BLaER1 (cell line): ENCODE data around the gene SMIM10L2A.

ENCODE experiments used
- H3K27ac ChIP-seq: shearing (Covaris generic); formaldehyde crosslinking; 2 replicates; pipeline ENCODE4 v1.8.1; 2022
- H3K27me3 ChIP-seq: shearing (Covaris generic); formaldehyde crosslinking; 2 replicates; pipeline ENCODE4 v1.8.1; 2022
- H3K36me3 ChIP-seq: shearing (Covaris generic); formaldehyde crosslinking; 2 replicates; pipeline ENCODE4 v1.8.1; 2022
- H3K4me1 ChIP-seq: shearing (Covaris generic); formaldehyde crosslinking; 2 replicates; pipeline ENCODE4 v1.8.1; 2022
- H3K4me2 ChIP-seq: shearing (Covaris generic); formaldehyde crosslinking; 2 replicates; pipeline ENCODE4 v1.8.1; 2022
- H3K4me3 ChIP-seq: shearing (Covaris generic); formaldehyde crosslinking; 2 replicates; pipeline ENCODE4 v1.8.1; 2022
- H3K9ac ChIP-seq: shearing (Covaris generic); formaldehyde crosslinking; 2 replicates; pipeline ENCODE4 v1.8.1; 2022
- H3K9me3 ChIP-seq: shearing (Covaris generic); formaldehyde crosslinking; 2 replicates; pipeline ENCODE4 v1.8.1; 2022
- H4K20me1 ChIP-seq: shearing (Covaris generic); formaldehyde crosslinking; 2 replicates; pipeline ENCODE4 v1.8.1; 2022
- Cebpa-rat ChIP-seq: shearing (Covaris generic); IDR thresholded peaks from 2 replicates; pipeline ENCODE4 v1.8.1; 2022

SMIM10L2A gene

GRCh38 chrX:135433531-135434257 lies 11.9 kb downstream of the SMIM10L2A start:
- H3K36me3 ChIP-seq, result no peaks in the 10 kb centered on the region
- no peak for TF ChIP-seq Cebpa-rat
- peaks cover 67% of the 10 kb centered on the region for H3K27me3 ChIP-seq

GRCh38 chrX:135434258-135435138 lies 12.8 kb downstream of the SMIM10L2A start:
- no peak overlapping the region for H3K4me3 ChIP-seq
- no peaks in the 10 kb centered on the region; the same call in 1 of the 2 replicates for H4K20me1 ChIP-seq
- H3K4me1 ChIP-seq, result no peaks in the 10 kb centered on the region
- H3K9me3 ChIP-seq, result peaks cover 59% of the 10 kb centered on the region
- H3K4me2 ChIP-seq, result no peak overlapping the region
- H3K9ac ChIP-seq, result no peak overlapping the region
- no peak for TF ChIP-seq Cebpa-rat
- no peaks in the 10 kb centered on the region for H3K36me3 ChIP-seq
- peaks cover 61% of the 10 kb centered on the region for H3K27me3 ChIP-seq
- no peak overlapping the region for H3K27ac ChIP-seq

More at GRCh38 chrX:135433531-135434257, 11.9 kb downstream of the SMIM10L2A start:
- no peak overlapping the region for H3K9ac ChIP-seq
- no peaks in the 10 kb centered on the region for H3K4me1 ChIP-seq
- no peak overlapping the region for H3K27ac ChIP-seq
- H3K9me3 ChIP-seq, result peaks cover 59% of the 10 kb centered on the region
- no peak overlapping the region for H3K4me3 ChIP-seq
- H3K4me2 ChIP-seq, result no peak overlapping the region
- no peaks in the 10 kb centered on the region; the same call in 1 of the 2 replicates for H4K20me1 ChIP-seq

- Histone ChIP-seq H3K4me3 (no peak overlapping the region), H3K9ac (no peak overlapping the region), H3K36me3 (no peaks in the 10 kb centered on the region)
Measured at GRCh38 chrX:135435139-135435922, 13.6 kb downstream of the SMIM10L2A start.

GRCh38 chrX:135435933-135436332 lies 14.2 kb downstream of the SMIM10L2A start:
- no peak for TF ChIP-seq Cebpa-rat
- H4K20me1 ChIP-seq, result no peaks in the 10 kb centered on the region; the same call in 1 of the 2 replicates
- peaks cover 53% of the 10 kb centered on the region for H3K9me3 ChIP-seq

More at GRCh38 chrX:135435139-135435922, 13.6 kb downstream of the SMIM10L2A start:
- H3K27ac ChIP-seq, result no peak overlapping the region
- H3K9me3 ChIP-seq, result peaks cover 59% of the 10 kb centered on the region
- H4K20me1 ChIP-seq, result no peaks in the 10 kb centered on the region; the same call in 1 of the 2 replicates
- no peak overlapping the region for H3K4me2 ChIP-seq
- TF ChIP-seq Cebpa-rat, result no peak
- no peaks in the 10 kb centered on the region for H3K4me1 ChIP-seq
- peaks cover 57% of the 10 kb centered on the region; the same call in 1 of the 2 replicates for H3K27me3 ChIP-seq

GRCh38 chrX:135436456-135436855 lies 14.7 kb downstream of the SMIM10L2A start:
- no peak for TF ChIP-seq Cebpa-rat
- Histone ChIP-seq H4K20me1 (no peaks in the 10 kb centered on the region; the same call in 1 of the 2 replicates), H3K36me3 (no peaks in the 10 kb centered on the region), H3K27me3 (peaks cover 48% of the 10 kb centered on the region; the same call in 1 of the 2 replicates), H3K9ac (no peak overlapping the region), H3K4me1 (no peaks in the 10 kb centered on the region), H3K4me3 (no peak overlapping the region), H3K9me3 (peaks cover 48% of the 10 kb centered on the region), H3K4me2 (no peak overlapping the region), H3K27ac (no peak overlapping the region)

More at GRCh38 chrX:135435933-135436332, 14.2 kb downstream of the SMIM10L2A start:
- H3K9ac ChIP-seq, result no peak overlapping the region
- H3K4me2 ChIP-seq, result no peak overlapping the region
- no peaks in the 10 kb centered on the region for H3K36me3 ChIP-seq
- no peak overlapping the region for H3K4me3 ChIP-seq
- no peaks in the 10 kb centered on the region for H3K4me1 ChIP-seq
- no peak overlapping the region for H3K27ac ChIP-seq
- peaks cover 53% of the 10 kb centered on the region; the same call in 1 of the 2 replicates for H3K27me3 ChIP-seq

- H3K4me1 ChIP-seq, result no peaks in the 10 kb centered on the region
- H3K9ac ChIP-seq, result no peak overlapping the region
- H3K4me2 ChIP-seq, result no peak overlapping the region
- no peak overlapping the region for H3K27ac ChIP-seq
- peaks cover 46% of the 10 kb centered on the region for H3K27me3 ChIP-seq
- no peaks in the 10 kb centered on the region for H3K36me3 ChIP-seq
- H4K20me1 ChIP-seq, result no peaks in the 10 kb centered on the region; the same call in 1 of the 2 replicates
- peaks cover 40% of the 10 kb centered on the region for H3K9me3 ChIP-seq
- no peak overlapping the region for H3K4me3 ChIP-seq
- no peak for TF ChIP-seq Cebpa-rat
Measured at GRCh38 chrX:135436966-135437866, 15.5 kb downstream of the SMIM10L2A start.

- H3K9ac ChIP-seq, result no peak overlapping the region
- H3K36me3 ChIP-seq, result no peaks in the 10 kb centered on the region
- no peak overlapping the region for H3K4me2 ChIP-seq
- peaks cover 31% of the 10 kb centered on the region; the same call in 1 of the 2 replicates for H3K9me3 ChIP-seq
- no peak overlapping the region for H3K4me3 ChIP-seq
- peaks cover 42% of the 10 kb centered on the region for H3K27me3 ChIP-seq
- H4K20me1 ChIP-seq, result no peaks in the 10 kb centered on the region; the same call in 1 of the 2 replicates
- H3K27ac ChIP-seq, result no peak overlapping the region
- no peaks in the 10 kb centered on the region for H3K4me1 ChIP-seq
- TF ChIP-seq Cebpa-rat, result no peak
Measured at GRCh38 chrX:135437867-135438733, 16.4 kb downstream of the SMIM10L2A start.

GRCh38 chrX:135438734-135439043 lies 16.9 kb downstream of the SMIM10L2A start:
- H3K36me3 ChIP-seq, result no peaks in the 10 kb centered on the region
- H3K27ac ChIP-seq, result no peak overlapping the region
- H3K9me3 ChIP-seq, result peaks cover 25% of the 10 kb centered on the region; the same call in 1 of the 2 replicates
- TF ChIP-seq Cebpa-rat, result no peak
- peaks cover 39% of the 10 kb centered on the region for H3K27me3 ChIP-seq
- H4K20me1 ChIP-seq, result no peaks in the 10 kb centered on the region; the same call in 1 of the 2 replicates
- no peak overlapping the region for H3K4me3 ChIP-seq
- H3K9ac ChIP-seq, result no peak overlapping the region
- H3K4me2 ChIP-seq, result no peak overlapping the region
- H3K4me1 ChIP-seq, result no peaks in the 10 kb centered on the region
